ENCODE measurements around the gene SAMD14.

The SAMD14 gene

GRCh38 chr17:50165066-50165465, 35.1 kb upstream of the SAMD14 start:
- DNase-seq: no peak

GRCh38 chr17:50164697-50164988, 34.7 kb upstream of the SAMD14 start:
- DNase-seq: no peak

- peak; percentile 71 to 92 for DNase-seq
Observed at GRCh38 chr17:50163843-50164696, 34.1 kb upstream of the SAMD14 start.

- DNase-seq: no peak
Observed at GRCh38 chr17:50162466-50163254, 32.7 kb upstream of the SAMD14 start.

GRCh38 chr17:50161911-50162288, 31.9 kb upstream of the SAMD14 start:
- no peak for DNase-seq

GRCh38 chr17:50161023-50161910, 31.3 kb upstream of the SAMD14 start:
- DNase-seq: peak; percentile 81 to 93

- no peak for DNase-seq
Observed at GRCh38 chr17:50157891-50158290, 27.9 kb upstream of the SAMD14 start.

- peak in 1 of 2 donors; percentile 19 for DNase-seq
Observed at GRCh38 chr17:50155115-50155819, 25.3 kb upstream of the SAMD14 start.

- DNase-seq: no peak
Observed at GRCh38 chr17:50154604-50155003, 24.6 kb upstream of the SAMD14 start.

- DNase-seq: no peak
Observed at GRCh38 chr17:50153650-50154575, 24.0 kb upstream of the SAMD14 start.

GRCh38 chr17:50152736-50153135, 22.8 kb upstream of the SAMD14 start:
- no peak for DNase-seq

GRCh38 chr17:50151937-50152547, 22.1 kb upstream of the SAMD14 start:
- DNase-seq: peak; percentile 65 to 72

GRCh38 chr17:50151041-50151936, 21.3 kb upstream of the SAMD14 start:
- peak; percentile 82 to 89 for DNase-seq

GRCh38 chr17:50150354-50151040, 20.5 kb upstream of the SAMD14 start, which contains the start of gene PPP1R9B:
PPP1R9B (minus strand) TSS chr17:50150677; CDS start chr17:50150513, 164 bp downstream.
- DNase-seq: no peak

- peak; percentile 40 to 56 for DNase-seq
Observed at GRCh38 chr17:50149417-50150353, 19.7 kb upstream of the SAMD14 start.

- DNase-seq: no peak
Observed at GRCh38 chr17:50149091-50149416, 19.1 kb upstream of the SAMD14 start.

GRCh38 chr17:50148226-50149090, 18.5 kb upstream of the SAMD14 start:
- DNase-seq: peak; percentile 83 to 94

All from inflammatory macrophage treated with lipopolysaccharide for 1 hour (primary cell).